Trophoblast cell (in vitro differentiated cells and primary cell): Measurements from ENCODE around the gene C1RL.
"Not testable (repeated sequence)": the region's sequence is repeated elsewhere in the genome, so short reads cannot be mapped to it uniquely, and the experiment has no call there.

Experiments used
- DNase-seq, 2 donors: peaks; one replicate each; pipeline ENCODE4 v3.0.0-alpha.2; 2016
- H2AFZ ChIP-seq: 2 replicates; pipeline ENCODE4 v1.6.1; 2013; ENCODE audit warnings: low read length, moderate library complexity, mild to moderate bottlenecking; ENCODE audit not compliant: insufficient read depth, poor library complexity
- H2AK5ac ChIP-seq: 2 replicates; pipeline ENCODE4 v1.6.1; 2013; ENCODE audit warnings: mild to moderate bottlenecking, low read length
- H2BK120ac ChIP-seq: 2 replicates; pipeline ENCODE4 v1.6.1; 2013; ENCODE audit warnings: low read length, mild to moderate bottlenecking, moderate library complexity; ENCODE audit not compliant: insufficient read depth, poor library complexity
- H2BK12ac ChIP-seq: 2 replicates; pipeline ENCODE4 v1.6.1; 2013; ENCODE audit warnings: mild to moderate bottlenecking, low read length, moderate library complexity
- H2BK5ac ChIP-seq: 2 replicates; pipeline ENCODE4 v1.6.1; 2013; ENCODE audit warnings: low read length, low read depth, moderate library complexity, mild to moderate bottlenecking; ENCODE audit not compliant: poor library complexity
- H3K14ac ChIP-seq: 2 replicates; pipeline ENCODE4 v1.6.1; 2013; ENCODE audit warnings: mild to moderate bottlenecking, low read length
- H3K18ac ChIP-seq: 2 replicates; pipeline ENCODE4 v1.6.1; 2013; ENCODE audit warnings: mild to moderate bottlenecking, low read length
- H3K23ac ChIP-seq: 2 replicates; pipeline ENCODE4 v1.6.1; 2013; ENCODE audit warnings: low read length
- H3K27ac ChIP-seq: 2 replicates; pipeline ENCODE4 v1.5.1; 2013; ENCODE audit warnings: low read depth, mild to moderate bottlenecking, inconsistent platforms, low read length, moderate library complexity
- H3K27me3 ChIP-seq: 2 replicates; pipeline ENCODE4 v1.6.1; 2013; ENCODE audit warnings: inconsistent platforms, mild to moderate bottlenecking, low read length, moderate library complexity; ENCODE audit not compliant: insufficient read depth
- H3K36me3 ChIP-seq, 2 experiments: 1 replicate in 1 of 2; 2 replicates in 1 of 2; pipeline ENCODE4 v1.6.1; 2013; ENCODE audit warnings: low read length in 2 of 2, mild to moderate bottlenecking in 2 of 2, moderate library complexity in 1 of 2; ENCODE audit not compliant: insufficient read depth in 2 of 2, control insufficient read depth in 1 of 2
- H3K4ac ChIP-seq: 2 replicates; pipeline ENCODE4 v1.6.1; 2013; ENCODE audit warnings: low read depth, mild to moderate bottlenecking, low read length, moderate library complexity
- H3K4me1 ChIP-seq, 2 experiments: 1 replicate in 1 of 2; 2 replicates in 1 of 2; pipeline ENCODE4 v1.6.1; 2013; ENCODE audit warnings: low read length in 2 of 2, mild to moderate bottlenecking in 2 of 2, moderate library complexity in 1 of 2; ENCODE audit not compliant: insufficient read depth in 2 of 2, control insufficient read depth in 1 of 2
- H3K4me2 ChIP-seq: 2 replicates; pipeline ENCODE4 v1.6.1; 2013; ENCODE audit warnings: inconsistent platforms, mild to moderate bottlenecking, low read length, moderate library complexity
- H3K4me3 ChIP-seq: 2 replicates; pipeline ENCODE4 v1.5.1; 2013; ENCODE audit warnings: mild to moderate bottlenecking, low read depth, low read length, inconsistent platforms
- H3K79me1 ChIP-seq: one replicate; pipeline ENCODE4 v1.6.1; 2013; ENCODE audit warnings: low read length
- H3K79me2 ChIP-seq: 2 replicates; pipeline ENCODE4 v1.6.1; 2013; ENCODE audit warnings: low read length, mild to moderate bottlenecking; ENCODE audit not compliant: control insufficient read depth, insufficient read depth, poor library complexity
- H3K9ac ChIP-seq: 2 replicates; pipeline ENCODE4 v1.6.1; 2013; ENCODE audit warnings: mild to moderate bottlenecking, low read length
- H3K9me3 ChIP-seq: 2 replicates; pipeline ENCODE4 v1.6.1; 2013; ENCODE audit warnings: low read depth, mild to moderate bottlenecking, control low read depth, inconsistent platforms, low read length; ENCODE audit not compliant: insufficient read depth
- H4K12ac ChIP-seq: 2 replicates; pipeline ENCODE4 v1.6.1; 2013; ENCODE audit warnings: low read depth, mild to moderate bottlenecking, low read length, moderate library complexity
- H4K8ac ChIP-seq: 2 replicates; pipeline ENCODE4 v1.6.1; 2013; ENCODE audit warnings: low read depth, mild to moderate bottlenecking, low read length, moderate library complexity
- H4K91ac ChIP-seq: one replicate; pipeline ENCODE4 v1.6.1; 2013; ENCODE audit warnings: low read depth, mild to moderate bottlenecking, low read length, moderate library complexity
- WGBS: extraction: QIAGEN DNeasy Blood & Tissue Kit; methylation state at CpG from one replicate; pipeline ENCODE4 v1.1.7; 2013; ENCODE audit warnings: missing lambda C conversion rate; ENCODE audit not compliant: insufficient read length, insufficient coverage; ENCODE audit errors: extremely low coverage; 5-methylcytosine and 5-hydroxymethylcytosine counted together

C1RL gene

GRCh38 chr12:7049973-7050372 is 59.0 kb downstream of the C1RL start:
- H4K12ac ChIP-seq, H2BK5ac ChIP-seq, H3K14ac ChIP-seq, H2BK120ac ChIP-seq, H3K27ac ChIP-seq, H2BK12ac ChIP-seq, H3K36me3 ChIP-seq, H3K4me3 ChIP-seq, H3K4ac ChIP-seq, H3K9me3 ChIP-seq, DNase-seq, H3K79me1 ChIP-seq, H2AFZ ChIP-seq, H3K18ac ChIP-seq, H3K4me1 ChIP-seq, H2AK5ac ChIP-seq, H4K8ac ChIP-seq, H4K91ac ChIP-seq, H3K23ac ChIP-seq, H3K4me2 ChIP-seq, H3K79me2 ChIP-seq, H3K27me3 ChIP-seq, H3K9ac ChIP-seq: not testable (repeated sequence)
- WGBS = no CpG with 5 or more reads among the region's 3 CpGs

- H3K4me2 ChIP-seq, H2AK5ac ChIP-seq, H3K9me3 ChIP-seq, H4K91ac ChIP-seq, H3K27ac ChIP-seq, H3K36me3 ChIP-seq, H2BK12ac ChIP-seq, H3K4me1 ChIP-seq, H3K79me2 ChIP-seq, H3K27me3 ChIP-seq, H2AFZ ChIP-seq, H4K12ac ChIP-seq, H3K23ac ChIP-seq, H3K18ac ChIP-seq, H4K8ac ChIP-seq, H2BK5ac ChIP-seq, H3K9ac ChIP-seq, H3K4ac ChIP-seq, H3K14ac ChIP-seq, DNase-seq, H3K79me1 ChIP-seq, H2BK120ac ChIP-seq, H3K4me3 ChIP-seq: not testable (repeated sequence)
- WGBS = no CpG with 5 or more reads among the region's 10 CpGs
Observed at GRCh38 chr12:7049445-7049951, 59.5 kb downstream of the C1RL start.

GRCh38 chr12:7047306-7047705 is 61.7 kb downstream of the C1RL start:
- DNase-seq = no peak
- no peak overlapping the region for H2AK5ac ChIP-seq
- H3K79me2 ChIP-seq = no peaks in the 10 kb centered on the region
- no peak overlapping the region for H3K4ac ChIP-seq
- H3K4me1 ChIP-seq = no peaks in the 10 kb centered on the region
- no peaks in the 10 kb centered on the region for H3K9me3 ChIP-seq
- no peak overlapping the region for H4K8ac ChIP-seq
- H3K18ac ChIP-seq = no peak overlapping the region
- no peak overlapping the region for H2BK120ac ChIP-seq
- no peak overlapping the region for H3K4me3 ChIP-seq
- H2BK5ac ChIP-seq = no peak overlapping the region
- WGBS = no CpG with 5 or more reads among the region's 5 CpGs
- H3K27ac ChIP-seq = no peak overlapping the region
- H2AFZ ChIP-seq = no peak overlapping the region
- H3K14ac ChIP-seq = no peak overlapping the region
- no peaks in the 10 kb centered on the region for H3K27me3 ChIP-seq
- H3K36me3 ChIP-seq = no peaks in the 10 kb centered on the region
- no peak overlapping the region for H2BK12ac ChIP-seq
- no peak overlapping the region for H4K91ac ChIP-seq
- H4K12ac ChIP-seq = no peak overlapping the region
- H3K23ac ChIP-seq = no peak overlapping the region
- H3K9ac ChIP-seq = no peak overlapping the region
- H3K4me2 ChIP-seq = no peak overlapping the region
- H3K79me1 ChIP-seq = no peaks in the 10 kb centered on the region

- H2BK5ac ChIP-seq = no peak overlapping the region
- DNase-seq = no peak
- H3K18ac ChIP-seq = no peak overlapping the region
- H3K27ac ChIP-seq = no peak overlapping the region
- no peak overlapping the region for H2BK12ac ChIP-seq
- H3K4me2 ChIP-seq = no peak overlapping the region
- H4K12ac ChIP-seq = no peak overlapping the region
- H3K36me3 ChIP-seq = no peaks in the 10 kb centered on the region
- H3K9ac ChIP-seq = no peak overlapping the region
- no peak overlapping the region for H2AFZ ChIP-seq
- no CpG with 5 or more reads among the region's 5 CpGs for WGBS
- no peak overlapping the region for H3K14ac ChIP-seq
- no peak overlapping the region for H4K91ac ChIP-seq
- no peaks in the 10 kb centered on the region for H3K4me1 ChIP-seq
- no peak overlapping the region for H4K8ac ChIP-seq
- H3K27me3 ChIP-seq = no peaks in the 10 kb centered on the region
- H2BK120ac ChIP-seq = no peak overlapping the region
- no peaks in the 10 kb centered on the region for H3K9me3 ChIP-seq
- no peak overlapping the region for H2AK5ac ChIP-seq
- no peak overlapping the region for H3K4me3 ChIP-seq
- H3K4ac ChIP-seq = no peak overlapping the region
- no peaks in the 10 kb centered on the region for H3K79me2 ChIP-seq
- H3K79me1 ChIP-seq = no peaks in the 10 kb centered on the region
- no peak overlapping the region for H3K23ac ChIP-seq
Observed at GRCh38 chr12:7046383-7047105, 62.5 kb downstream of the C1RL start.
